GM23338 (cell line): ENCODE measurements around the gene OR4S1. TPM values are rescaled to one million over a fixed set of nuclear protein-coding genes. Genes with fewer than 3 reads are reported as not detected.

Experiments used
- ATAC-seq: fragments of 200-7000 bp; cut with Tn5 transposase; 3 replicates; pipeline ENCODE4 v1.9.1; 2020
- DNase-seq: peaks from one replicate; pipeline ENCODE4 v3.0.0-alpha.2; 2015; ENCODE audit warnings: low spot score
- H2AFZ ChIP-seq: fragments of 200-600 bp; sonication (generic); 2 replicates; pipeline ENCODE4 v1.8.0; 2016; ENCODE audit warnings: antibody characterized with exemption, mild to moderate bottlenecking, moderate library complexity
- H3F3A ChIP-seq: fragments of 200-600 bp; sonication (generic); replicated peaks from 2 replicates; pipeline ENCODE4 v1.8.0; 2017; ENCODE audit warnings: antibody characterized with exemption, mixed run types, low read depth
- H3K27ac ChIP-seq: fragments of 200-600 bp; sonication (generic); 2 replicates; pipeline ENCODE4 v1.6.1; 2016; ENCODE audit warnings: low read depth
- H3K27me3 ChIP-seq: fragments of 200-600 bp; sonication (generic); 2 replicates; pipeline ENCODE4 v1.8.0; 2016; ENCODE audit warnings: mild to moderate bottlenecking, mixed run types, moderate library complexity; ENCODE audit not compliant: insufficient read depth
- H3K36me3 ChIP-seq: fragments of 200-600 bp; sonication (generic); 2 replicates; pipeline ENCODE4 v1.8.0; 2016; ENCODE audit warnings: mild to moderate bottlenecking; ENCODE audit not compliant: insufficient read depth
- H3K4me1 ChIP-seq: fragments of 200-600 bp; sonication (generic); 2 replicates; pipeline ENCODE4 v1.8.0; 2016; ENCODE audit warnings: mild to moderate bottlenecking, moderate library complexity; ENCODE audit not compliant: insufficient read depth
- H3K4me2 ChIP-seq: fragments of 200-600 bp; sonication (generic); 2 replicates; pipeline ENCODE4 v1.7.1; 2017; ENCODE audit warnings: mixed run types
- H3K4me3 ChIP-seq: fragments of 200-600 bp; sonication (generic); 2 replicates; pipeline ENCODE4 v1.6.1; 2016; ENCODE audit warnings: mixed run types
- H3K79me2 ChIP-seq: fragments of 200-600 bp; sonication (generic); replicated peaks from 2 replicates; pipeline ENCODE4 v1.8.0; 2017; ENCODE audit warnings: mild to moderate bottlenecking; ENCODE audit not compliant: insufficient read depth
- H3K9me2 ChIP-seq: fragments of 200-600 bp; sonication (generic); 2 replicates; pipeline ENCODE4 v1.8.0; 2017; ENCODE audit not compliant: insufficient read depth
- H4K20me1 ChIP-seq: fragments of 200-600 bp; sonication (generic); replicated peaks from 2 replicates; pipeline ENCODE4 v1.8.0; 2017; ENCODE audit warnings: mild to moderate bottlenecking; ENCODE audit not compliant: insufficient read depth
- H3K27ac Mint-ChIP-seq: 2 replicates; pipeline ENCODE4 v1.8.0; 2020; ENCODE audit warnings: inconsistent platforms, mild to moderate bottlenecking, moderate library complexity, mixed read lengths
- H3K27me3 Mint-ChIP-seq: 3 replicates; pipeline ENCODE4 v1.8.0; 2022; ENCODE audit warnings: low read depth, mild to moderate bottlenecking, moderate library complexity, mixed read lengths, inconsistent platforms; ENCODE audit not compliant: insufficient read depth, poor library complexity
- H3K36me3 Mint-ChIP-seq: 3 replicates; pipeline ENCODE4 v1.8.0; 2021; ENCODE audit warnings: low read depth, mild to moderate bottlenecking, inconsistent platforms, moderate library complexity, mixed read lengths
- H3K4me1 Mint-ChIP-seq: 3 replicates; pipeline ENCODE4 v1.8.0; 2020; ENCODE audit warnings: mild to moderate bottlenecking, inconsistent platforms, mixed read lengths
- H3K4me3 Mint-ChIP-seq: 3 replicates; pipeline ENCODE4 v1.8.0; 2021; ENCODE audit warnings: moderate library complexity, mild to moderate bottlenecking, inconsistent platforms, mixed read lengths
- H3K9me3 Mint-ChIP-seq: 3 replicates; pipeline ENCODE4 v1.8.0; 2020; ENCODE audit warnings: moderate library complexity, mild to moderate bottlenecking, inconsistent platforms, mixed read lengths
- CREB1 ChIP-seq: fragments of 250-450 bp; sonication (Bioruptor Pico); IDR thresholded peaks from 2 replicates; pipeline ENCODE4 v1.5.0; 2020; ENCODE audit warnings: low read depth, mild to moderate bottlenecking, moderate library complexity
- CTCF ChIP-seq, 2 experiments: fragments of 200-600 bp in 1 of 2; sonication (generic) in 1 of 2; conservative IDR thresholded peaks; 2 replicates each; pipeline versions ENCODE4 v1.5.1 to v1.6.1; 2016 to 2017; ENCODE audit warnings: antibody characterized with exemption in 2 of 2, low read depth in 2 of 2, mild to moderate bottlenecking in 2 of 2, moderate library complexity in 1 of 2
- EZH2 ChIP-seq: fragments of 200-600 bp; sonication (generic); IDR thresholded peaks from one replicate; pipeline ENCODE4 v1.8.0; 2017; ENCODE audit warnings: antibody characterized with exemption, mild to moderate bottlenecking, low read depth; ENCODE audit not compliant: unreplicated experiment
- EZH2phosphoT487 ChIP-seq: fragments of 200-600 bp; sonication (generic); IDR thresholded peaks from one replicate; pipeline ENCODE4 v1.8.1; 2018; ENCODE audit warnings: antibody characterized with exemption; ENCODE audit not compliant: unreplicated experiment
- JUNB ChIP-seq: IDR thresholded peaks from one replicate; pipeline ENCODE4 v1.6.1; 2016; ENCODE audit warnings: antibody characterized with exemption; ENCODE audit not compliant: unreplicated experiment
- NANOG ChIP-seq: IDR thresholded peaks from 2 replicates; pipeline ENCODE4 v1.6.1; 2016; ENCODE audit warnings: antibody characterized with exemption, borderline replicate concordance
- POLR2AphosphoS5 ChIP-seq: IDR thresholded peaks from 2 replicates; pipeline ENCODE4 v1.6.1; 2016; ENCODE audit warnings: antibody characterized with exemption, low read depth
- REST ChIP-seq: IDR thresholded peaks from one replicate; pipeline ENCODE4 v1.6.1; 2018; ENCODE audit warnings: antibody characterized with exemption; ENCODE audit not compliant: unreplicated experiment
- STAT1 ChIP-seq: IDR thresholded peaks from one replicate; pipeline ENCODE4 v1.6.1; 2016; ENCODE audit warnings: antibody characterized with exemption; ENCODE audit not compliant: unreplicated experiment
- ZNF114 ChIP-seq: fragments of 250-450 bp; sonication (Bioruptor Pico); IDR thresholded peaks from 2 replicates; pipeline ENCODE4 v1.5.0; 2020; ENCODE audit warnings: mild to moderate bottlenecking, moderate library complexity
- ZNF331 ChIP-seq: fragments of 250-450 bp; sonication (Bioruptor Pico); IDR thresholded peaks from 2 replicates; pipeline ENCODE4 v1.5.0; 2020; ENCODE audit warnings: low read depth, mild to moderate bottlenecking, moderate library complexity
- ZNF462 ChIP-seq: fragments of 250-450 bp; sonication (Bioruptor Pico); IDR thresholded peaks from 2 replicates; pipeline ENCODE4 v1.5.0; 2020; ENCODE audit warnings: mild to moderate bottlenecking, moderate library complexity
- polyA plus RNA-seq: library from polyadenylated mRNA; unstranded; fragments of >200 nt; fragmentation: Nextera tagmentation; extraction: Ambion mirVana; gene quantifications from 2 replicates; pipeline ENCODE4 v1.2.1, GENCODE V29; 2016
- total RNA-seq: library from RNA; depleted of rRNA; stranded (reverse); fragments of >200 nt; shearing (Covaris generic); gene quantifications from 2 replicates; pipeline ENCODE4 v1.2.3, GENCODE V29; 2014
- TF ChIP-seq, protein P1 (sequence below): IDR thresholded peaks from 2 replicates; pipeline ENCODE4 v1.6.1; 2016; ENCODE audit warnings: antibody characterized with exemption

OR4S1 gene
- total and polyA plus RNA-seq, 2 experiments from 2014 or later = not detected

DNA sequence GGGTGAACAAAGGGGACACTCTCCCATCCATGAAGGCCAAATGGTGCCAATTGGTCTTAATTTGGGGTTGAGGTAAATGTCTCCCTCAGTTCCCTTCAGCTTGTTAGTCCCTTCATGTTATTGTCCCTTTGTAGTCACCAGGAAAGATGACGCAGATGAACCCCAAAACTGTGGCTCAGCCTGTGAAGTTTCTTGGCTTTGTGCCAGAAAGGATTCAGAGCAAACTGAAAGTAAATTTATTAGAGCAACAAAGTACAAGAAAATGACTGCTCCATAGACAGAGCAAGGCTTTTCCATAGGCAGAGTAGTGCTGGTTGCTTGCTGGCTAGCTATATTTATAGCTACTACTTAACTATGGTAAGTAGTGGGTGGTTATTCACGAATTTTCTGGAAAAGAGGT is 35.4 kb downstream of the OR4S1 start:
- H4K20me1 ChIP-seq = no peaks in the 10 kb centered on the region
- no peaks in the 10 kb centered on the region for H3K79me2 ChIP-seq
- H3K4me2 ChIP-seq = no peak overlapping the region
- 0 out of 2 replicates have a peak, but pooled peaks cover 3% of the 10 kb centered on the region for H3K36me3 ChIP-seq
- Mint-ChIP-seq H3K27ac (no peak overlapping the region), H3K27me3 (peaks cover 9% of the 10 kb centered on the region), H3K9me3 (peaks cover 91% of the 10 kb centered on the region), H3K4me3 (no peak overlapping the region), H3K36me3 (peaks cover 15% of the 10 kb centered on the region), H3K4me1 (no peaks in the 10 kb centered on the region)
- H2AFZ ChIP-seq = no peak overlapping the region
- no peaks in the 10 kb centered on the region for H3K9me2 ChIP-seq
- H3F3A ChIP-seq = no peaks in the 10 kb centered on the region
- H3K4me3 ChIP-seq = no peak overlapping the region
- H3K4me1 ChIP-seq = no peaks in the 10 kb centered on the region
- ATAC-seq (no peak), DNase-seq (no peak)
- TF ChIP-seq ZNF331 (CRISPR knock-in tag) (no peak), POLR2AphosphoS5 (no peak), NANOG (no peak), ZNF114 (CRISPR knock-in tag) (no peak), EZH2phosphoT487 (no peak), JUNB (no peak), STAT1 (no peak), EZH2 (no peak), CREB1 (no peak), ZNF462 (CRISPR knock-in tag) (no peak), REST (no peak), CTCF (conservative IDR thresholded peaks at IDR 0.05; ENCODE audit: low read depth in 2 of 2) (no peak)
- TF ChIP-seq, protein P1, sequence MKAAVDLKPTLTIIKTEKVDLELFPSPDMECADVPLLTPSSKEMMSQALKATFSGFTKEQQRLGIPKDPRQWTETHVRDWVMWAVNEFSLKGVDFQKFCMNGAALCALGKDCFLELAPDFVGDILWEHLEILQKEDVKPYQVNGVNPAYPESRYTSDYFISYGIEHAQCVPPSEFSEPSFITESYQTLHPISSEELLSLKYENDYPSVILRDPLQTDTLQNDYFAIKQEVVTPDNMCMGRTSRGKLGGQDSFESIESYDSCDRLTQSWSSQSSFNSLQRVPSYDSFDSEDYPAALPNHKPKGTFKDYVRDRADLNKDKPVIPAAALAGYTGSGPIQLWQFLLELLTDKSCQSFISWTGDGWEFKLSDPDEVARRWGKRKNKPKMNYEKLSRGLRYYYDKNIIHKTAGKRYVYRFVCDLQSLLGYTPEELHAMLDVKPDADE = no peak
- no peak overlapping the region for H3K27ac ChIP-seq
- H3K27me3 ChIP-seq = no peaks in the 10 kb centered on the region
